ENCODE data around the gene NDUFV3. TPM values are rescaled to one million over a fixed set of nuclear protein-coding genes. Genes with fewer than 3 reads are reported as not detected.
A peak's percentile ranks its signal among the peaks of the same experiment; 100 is the strongest.
"Not testable (repeated sequence)": the region's sequence is repeated elsewhere in the genome, so short reads cannot be mapped to it uniquely, and the experiment has no call there.

Gene NDUFV3
- total and polyA plus RNA-seq, 2 donors (not counting 1 experiment from before 2014, with no cell fraction given) = 37.7 to 38.2 TPM

- not testable (repeated sequence) for H4K20me1 ChIP-seq (ENCODE audit: control insufficient read depth, extremely low read depth, insufficient read depth, low read length); H3K79me2 ChIP-seq (ENCODE audit: control insufficient read depth, insufficient read depth, low read length); H3K4me1 ChIP-seq (ENCODE audit: control insufficient read depth, extremely low read depth, insufficient read depth, low read length); H3K27me3 ChIP-seq (ENCODE audit: control insufficient read depth, insufficient read depth, low read length); H3K27ac ChIP-seq (ENCODE audit: insufficient read depth, low read length); H3K9ac ChIP-seq (ENCODE audit: insufficient read depth, low read length); H3K4me3 ChIP-seq (replicated peaks in 1 of 4; ENCODE audit: control extremely low read depth in 1 of 4, insufficient read depth in 1 of 4, low read depth in 3 of 4, low read length in 4 of 4); H3K9me3 ChIP-seq (ENCODE audit: control insufficient read depth, insufficient read depth, low read depth, low read length); H2AFZ ChIP-seq (ENCODE audit: low read length); H3K4me2 ChIP-seq (ENCODE audit: extremely low read depth, insufficient read depth, low read length); H3K36me3 ChIP-seq (ENCODE audit: control insufficient read depth, insufficient read depth, low read length); DNase-seq (ENCODE audit: low read depth in 2 of 2)
Measured at GRCh38 chr21:42936360-42936759, 43.3 kb downstream of the NDUFV3 start.

DNA sequence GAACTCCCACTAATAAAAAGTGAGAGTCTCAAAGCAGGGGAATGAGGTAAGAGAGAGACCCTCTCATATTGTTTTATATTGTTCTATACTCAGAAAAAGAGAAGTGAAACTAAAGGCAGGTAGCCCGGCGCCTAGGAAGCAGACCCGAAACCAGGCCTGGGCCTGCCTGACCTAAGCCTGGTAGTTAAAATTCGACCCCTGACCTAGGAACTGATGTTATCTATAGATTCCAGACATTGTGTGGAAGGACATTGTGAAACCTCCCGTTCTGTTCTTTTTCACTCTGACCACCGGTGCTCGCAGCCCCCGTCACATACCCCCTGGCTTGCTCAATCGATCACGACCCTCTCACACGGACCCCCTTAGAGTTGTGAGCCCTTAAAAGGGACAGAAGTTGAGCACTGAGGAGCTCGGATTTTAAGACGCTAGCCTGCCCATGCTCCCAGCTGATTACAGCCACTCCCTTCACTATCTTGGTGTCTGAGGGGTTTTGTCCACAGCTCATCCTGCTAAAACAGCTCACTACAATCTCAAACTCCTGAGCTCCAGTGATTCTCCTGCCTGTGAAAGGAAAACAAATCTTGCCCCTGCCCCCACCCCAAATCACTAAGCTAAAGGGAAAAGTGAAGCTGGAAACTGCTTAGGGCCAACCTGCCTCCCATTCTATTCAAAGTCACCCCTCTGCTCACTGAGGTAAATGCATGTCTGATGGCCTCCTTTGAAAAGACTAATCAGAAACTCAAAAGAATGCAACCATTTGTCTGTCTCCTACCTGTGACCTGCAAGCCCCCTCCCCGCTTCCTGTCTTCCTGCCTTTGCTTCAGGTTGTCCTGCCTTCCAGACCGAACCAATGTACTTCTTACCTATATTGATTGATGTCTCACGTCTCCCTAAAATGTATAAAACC lies 44.2 kb downstream of the NDUFV3 start:
- not testable (repeated sequence) for H3K4me2 ChIP-seq (ENCODE audit: extremely low read depth, insufficient read depth, low read length); DNase-seq (ENCODE audit: low read depth in 2 of 2); H2AFZ ChIP-seq (ENCODE audit: low read length); H3K9me3 ChIP-seq (ENCODE audit: control insufficient read depth, insufficient read depth, low read depth, low read length); H3K4me1 ChIP-seq (ENCODE audit: control insufficient read depth, extremely low read depth, insufficient read depth, low read length); H3K27ac ChIP-seq (ENCODE audit: insufficient read depth, low read length); H3K4me3 ChIP-seq (replicated peaks in 1 of 4; ENCODE audit: control extremely low read depth in 1 of 4, insufficient read depth in 1 of 4, low read depth in 3 of 4, low read length in 4 of 4); H3K36me3 ChIP-seq (ENCODE audit: control insufficient read depth, insufficient read depth, low read length); H3K27me3 ChIP-seq (ENCODE audit: control insufficient read depth, insufficient read depth, low read length); H3K79me2 ChIP-seq (ENCODE audit: control insufficient read depth, insufficient read depth, low read length); H3K9ac ChIP-seq (ENCODE audit: insufficient read depth, low read length); H4K20me1 ChIP-seq (ENCODE audit: control insufficient read depth, extremely low read depth, insufficient read depth, low read length)

- DNase-seq (ENCODE audit: low read depth in 2 of 2) = peak in 1 of 2 donors; percentile 35
- no peaks in the 10 kb centered on the region for H3K27me3 ChIP-seq (ENCODE audit: control insufficient read depth, insufficient read depth, low read length)
- H3K9ac ChIP-seq (ENCODE audit: insufficient read depth, low read length) = no peak overlapping the region
- H3K9me3 ChIP-seq (ENCODE audit: control insufficient read depth, insufficient read depth, low read depth, low read length) = no peaks in the 10 kb centered on the region
- no peaks in the 10 kb centered on the region for H3K36me3 ChIP-seq (ENCODE audit: control insufficient read depth, insufficient read depth, low read length)
- no peak overlapping the region for H3K4me3 ChIP-seq (replicated peaks in 1 of 4; ENCODE audit: control extremely low read depth in 1 of 4, insufficient read depth in 1 of 4, low read depth in 3 of 4, low read length in 4 of 4)
- H3K4me1 ChIP-seq (ENCODE audit: control insufficient read depth, extremely low read depth, insufficient read depth, low read length) = peaks cover 3% of the 10 kb centered on the region
- H3K79me2 ChIP-seq (ENCODE audit: control insufficient read depth, insufficient read depth, low read length) = no peaks in the 10 kb centered on the region
- no peak overlapping the region for H3K27ac ChIP-seq (ENCODE audit: insufficient read depth, low read length)
- no peak for TF ChIP-seq CTCF (conservative IDR thresholded peaks at IDR 0.05 in 1 of 2, IDR thresholded peaks at IDR 0.05 in 1 of 2; ENCODE audit: low read depth in 1 of 2, low read length in 2 of 2)
- no peak for TF ChIP-seq EZH2 (IDR thresholded peaks at IDR 0.05; ENCODE audit: low read length, missing control alignments)
- no peak overlapping the region for H2AFZ ChIP-seq (ENCODE audit: low read length)
- no peaks in the 10 kb centered on the region for H4K20me1 ChIP-seq (ENCODE audit: control insufficient read depth, extremely low read depth, insufficient read depth, low read length)
- no peak overlapping the region for H3K4me2 ChIP-seq (ENCODE audit: extremely low read depth, insufficient read depth, low read length)
Measured at GRCh38 chr21:42937960-42938605, 45.0 kb downstream of the NDUFV3 start.

GRCh38 chr21:42938606-42938995 lies 45.5 kb downstream of the NDUFV3 start:
- H3K27me3 ChIP-seq (ENCODE audit: control insufficient read depth, insufficient read depth, low read length) = not testable (repeated sequence)

More at GRCh38 chr21:42938606-42938995, 45.5 kb downstream of the NDUFV3 start:
- not testable (repeated sequence) for H3K4me3 ChIP-seq (replicated peaks in 1 of 4; ENCODE audit: control extremely low read depth in 1 of 4, insufficient read depth in 1 of 4, low read depth in 3 of 4, low read length in 4 of 4); DNase-seq (ENCODE audit: low read depth in 2 of 2); H3K9me3 ChIP-seq (ENCODE audit: control insufficient read depth, insufficient read depth, low read depth, low read length); H3K27ac ChIP-seq (ENCODE audit: insufficient read depth, low read length); H3K4me1 ChIP-seq (ENCODE audit: control insufficient read depth, extremely low read depth, insufficient read depth, low read length); H4K20me1 ChIP-seq (ENCODE audit: control insufficient read depth, extremely low read depth, insufficient read depth, low read length); H3K4me2 ChIP-seq (ENCODE audit: extremely low read depth, insufficient read depth, low read length); H2AFZ ChIP-seq (ENCODE audit: low read length); H3K9ac ChIP-seq (ENCODE audit: insufficient read depth, low read length); H3K36me3 ChIP-seq (ENCODE audit: control insufficient read depth, insufficient read depth, low read length); H3K79me2 ChIP-seq (ENCODE audit: control insufficient read depth, insufficient read depth, low read length)

All from fibroblast of lung (primary cell).